Measurements from ENCODE around the gene CNBP.
"Not testable (repeated sequence)": the region's sequence is repeated elsewhere in the genome, so short reads cannot be mapped to it uniquely, and the experiment has no call there.

Gene CNBP

GRCh38 chr3:129139911-129140310, 43.8 kb downstream of the CNBP start:
- CTCF ChIA-PET, result interaction anchor here (0.9 to 1.6 kb wide), 3 partner anchors 12 to 170 kb away, joined by 4 to 6 read pairs (median 4); partner anchors contain the start of gene RAB43
- POLR2A ChIA-PET, result no interaction called here
- H3K4me3 ChIP-seq (ENCODE audit: low read depth, low read length), result no peak overlapping the region
- DNase-seq (ENCODE audit: low read depth, low spot score), result no peak
- TF ChIP-seq CTCF (IDR thresholded peaks at IDR 0.05; ENCODE audit: insufficient read depth, low read length, missing control alignments), result no peak

GRCh38 chr3:129136275-129136674, 47.4 kb downstream of the CNBP start:
- not testable (repeated sequence) for H3K4me3 ChIP-seq (ENCODE audit: low read depth, low read length); DNase-seq (ENCODE audit: low read depth, low spot score)
- CTCF ChIA-PET, result interaction anchor here (1.0 to 1.4 kb wide), 3 partner anchors 13 to 26 kb away, joined by 3 read pairs; no protein-coding TSS in a partner anchor
- POLR2A ChIA-PET, result interaction anchor here (0.6 to 0.8 kb wide), 2 partner anchors 15 to 106 kb away, joined by 3 read pairs; no protein-coding TSS in a partner anchor

GRCh38 chr3:129132097-129132866, 51.4 kb downstream of the CNBP start:
- no peak for TF ChIP-seq CTCF (IDR thresholded peaks at IDR 0.05; ENCODE audit: insufficient read depth, low read length, missing control alignments)
- POLR2A ChIA-PET, result no interaction called here
- CTCF ChIA-PET, result interaction anchor here (1.0 to 1.6 kb wide), 5 partner anchors 14 to 162 kb away, joined by 3 to 5 read pairs (median 4); no protein-coding TSS in a partner anchor
- DNase-seq (ENCODE audit: low read depth, low spot score), result no peak
- H3K4me3 ChIP-seq (ENCODE audit: low read depth, low read length), result no peak overlapping the region

DNA sequence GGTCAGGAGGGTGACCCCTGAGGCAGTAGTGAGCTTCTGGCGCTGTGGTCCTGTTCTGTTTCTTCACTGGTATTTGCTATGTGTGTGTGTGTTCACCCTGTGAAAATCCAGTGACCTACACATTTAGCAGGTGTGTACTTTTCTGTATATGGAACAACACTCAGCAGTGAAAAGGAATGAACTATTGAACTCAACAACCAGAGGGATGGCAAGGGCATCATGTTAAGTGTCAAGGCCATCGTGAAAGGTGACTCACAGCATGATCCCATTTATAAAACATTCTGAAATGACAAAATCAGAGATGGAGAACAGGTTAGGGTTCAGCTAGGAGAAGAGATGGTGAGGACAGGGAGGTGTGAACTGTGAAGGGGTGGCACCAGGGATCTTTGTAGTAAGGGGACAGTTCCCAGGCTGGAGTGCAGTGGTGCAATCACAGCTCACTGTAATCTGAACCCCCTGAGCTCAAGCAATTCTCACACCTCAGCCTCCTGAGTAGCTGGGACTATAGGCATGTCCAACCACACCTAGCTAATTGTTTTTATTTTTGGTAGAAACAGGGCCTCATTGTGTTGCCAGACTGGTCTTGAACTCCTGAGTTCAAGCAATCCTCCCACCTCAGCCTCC, 52.1 kb downstream of the CNBP start:
- POLR2A ChIA-PET, result no interaction called here
- CTCF ChIA-PET, result interaction anchor here (1.0 to 1.6 kb wide), 5 partner anchors 13 to 161 kb away, joined by 3 to 5 read pairs (median 5); no protein-coding TSS in a partner anchor
- TF ChIP-seq CTCF (IDR thresholded peaks at IDR 0.05; ENCODE audit: insufficient read depth, low read length, missing control alignments), result no peak
- DNase-seq (ENCODE audit: low read depth, low spot score), result no peak
- no peak overlapping the region for H3K4me3 ChIP-seq (ENCODE audit: low read depth, low read length)

DNA sequence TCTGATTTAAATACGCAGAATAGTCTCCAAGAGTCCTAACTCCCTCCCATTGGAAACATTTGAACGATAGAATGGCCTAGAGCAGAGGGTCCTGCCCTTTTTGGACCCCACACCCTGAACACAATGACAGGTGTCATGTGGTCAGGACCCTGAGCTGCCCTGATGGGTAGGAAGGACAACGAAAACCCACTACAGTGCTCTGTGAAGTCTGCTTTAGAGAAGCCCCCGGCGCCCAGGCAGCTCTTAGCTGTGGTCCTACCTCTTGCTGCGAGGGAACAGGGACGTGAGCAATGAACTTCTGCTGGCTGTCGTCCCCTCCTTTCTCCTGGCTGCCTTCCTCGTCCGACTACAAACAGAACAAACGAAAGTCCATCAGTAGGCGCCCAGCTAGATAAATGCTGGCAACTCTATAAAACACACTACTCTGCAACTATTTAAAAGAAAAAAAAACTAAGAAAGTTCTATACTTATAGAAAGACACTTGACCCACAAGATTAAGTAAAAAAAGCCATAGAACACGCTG, 53.3 kb downstream of the CNBP start:
- ChIA-PET CTCF (interaction anchor here (1.6 kb wide), 2 partner anchors 12 to 15 kb away, joined by 4 to 5 read pairs; no protein-coding TSS in a partner anchor), POLR2A (no interaction called here)
- no peak for TF ChIP-seq CTCF (IDR thresholded peaks at IDR 0.05; ENCODE audit: insufficient read depth, low read length, missing control alignments)
- no peak for DNase-seq (ENCODE audit: low read depth, low spot score)
- H3K4me3 ChIP-seq (ENCODE audit: low read depth, low read length), result no peak overlapping the region

GRCh38 chr3:129128357-129129155, 55.1 kb downstream of the CNBP start:
- no peak for DNase-seq (ENCODE audit: low read depth, low spot score)
- POLR2A ChIA-PET, result no interaction called here
- CTCF ChIA-PET, result interaction anchor here (1.3 to 2.8 kb wide), 2 partner anchors 12 to 118 kb away, joined by 4 to 7 read pairs; no protein-coding TSS in a partner anchor
- TF ChIP-seq CTCF (IDR thresholded peaks at IDR 0.05; ENCODE audit: insufficient read depth, low read length, missing control alignments), result no peak
- H3K4me3 ChIP-seq (ENCODE audit: low read depth, low read length), result no peak overlapping the region
